HepG2 (cell line): ENCODE results near the gene HYPK. TPM values are rescaled to one million over a fixed set of nuclear protein-coding genes. Genes with fewer than 3 reads are reported as not detected.
A peak's percentile ranks its signal among the peaks of the same experiment; 100 is the strongest.

Source experiments
- AHR ChIP-seq: IDR thresholded peaks from 2 replicates; pipeline ENCODE4 v1.6.1; 2018; ENCODE audit warnings: missing genetic modification reagents, missing compliant biosample characterization
- EED ChIP-seq: sonication (generic); formaldehyde crosslinking; IDR thresholded peaks from 2 replicates; pipeline ENCODE4 v1.5.0; 2020; ENCODE audit warnings: mild to moderate bottlenecking, missing genetic modification reagents
- ELF3 ChIP-seq: IDR thresholded peaks from 2 replicates; pipeline ENCODE4 v1.6.1; 2016; ENCODE audit warnings: missing genetic modification reagents, missing compliant biosample characterization
- GABPB1 ChIP-seq: IDR thresholded peaks from 2 replicates; pipeline ENCODE4 v1.6.1; 2016; ENCODE audit warnings: mild to moderate bottlenecking, missing genetic modification reagents, moderate library complexity, missing compliant biosample characterization
- KDM4B ChIP-seq: sonication (generic); formaldehyde crosslinking; IDR thresholded peaks from 2 replicates; pipeline ENCODE4 v1.4.0; 2020; ENCODE audit warnings: missing genetic modification reagents
- KLF6 ChIP-seq: IDR thresholded peaks from 2 replicates; pipeline ENCODE4 v1.8.0; 2016; ENCODE audit warnings: missing biosample characterization, missing genetic modification reagents
- MAX ChIP-seq: IDR thresholded peaks from 2 replicates; pipeline ENCODE4 v1.6.1; 2012; ENCODE audit warnings: inconsistent platforms
- MIER3 ChIP-seq: IDR thresholded peaks from 2 replicates; pipeline ENCODE4 v1.6.1; 2016; ENCODE audit warnings: missing compliant biosample characterization, borderline replicate concordance
- POLR2A ChIP-seq, 2 experiments: IDR thresholded peaks; 2 replicates each; pipeline ENCODE4 v1.6.1; 2011; ENCODE audit warnings: low read depth in 2 of 2, low read length in 2 of 2, mild to moderate bottlenecking in 1 of 2, moderate library complexity in 1 of 2; ENCODE audit not compliant: insufficient read depth in 1 of 2
- RAD51 ChIP-seq: fragments of 450-650 bp; IDR thresholded peaks from 2 replicates; pipeline ENCODE4 v1.6.1; 2016; ENCODE audit warnings: borderline replicate concordance
- ZFP91 ChIP-seq: sonication (generic); formaldehyde crosslinking; IDR thresholded peaks from 2 replicates; pipeline ENCODE4 v1.9.0; 2022; ENCODE audit warnings: missing genetic modification reagents, mild to moderate bottlenecking, borderline replicate concordance
- ZNF780A ChIP-seq: sonication (generic); formaldehyde crosslinking; IDR thresholded peaks from 2 replicates; pipeline ENCODE4 v1.8.0; 2022; ENCODE audit warnings: mild to moderate bottlenecking, missing genetic modification reagents, moderate library complexity
- ZNF788 ChIP-seq: sonication (generic); formaldehyde crosslinking; IDR thresholded peaks from 2 replicates; pipeline ENCODE4 v1.5.0; 2020; ENCODE audit warnings: mild to moderate bottlenecking, missing genetic modification reagents, borderline replicate concordance
- polyA plus RNA-seq, 8 experiments: library from polyadenylated mRNA; depleted of rRNA in 3 of 8; stranded (reverse) in 7 of 8; unstranded in 1 of 8; fragments of >200 nt; fragmentation: Illumina TruSeq in 4 of 8; extraction: Trizol in 4 of 8; gene quantifications; 2 replicates each; pipeline versions ENCODE4 v1.2.1 to v1.2.3, GENCODE V29; 2011 to 2016; ENCODE audit warnings: low read depth in 4 of 8, missing spikeins in 1 of 8, mixed read lengths in 1 of 8; ENCODE audit not compliant: insufficient read depth in 1 of 8
- total RNA-seq, 5 experiments: library from RNA; depleted of rRNA; stranded (reverse); fragments of >200 nt; fragmentation: Illumina TruSeq; extraction: Trizol; gene quantifications; 2 replicates each; pipeline ENCODE4 v1.2.3, GENCODE V29; 2016; ENCODE audit warnings: low read depth in 1 of 5
- TF ChIP-seq, protein P1 (sequence below): sonication (generic); formaldehyde crosslinking; conservative IDR thresholded peaks from 2 replicates; pipeline ENCODE4 v1.8.0; 2022; ENCODE audit warnings: missing genetic modification reagents
- TF ChIP-seq, protein P2 (sequence below): sonication (generic); formaldehyde crosslinking; IDR thresholded peaks from 2 replicates; pipeline ENCODE4 v1.9.0; 2021; ENCODE audit warnings: missing genetic modification reagents, mild to moderate bottlenecking, borderline replicate concordance
- TF ChIP-seq, protein P3 (sequence below): sonication (generic); formaldehyde crosslinking; IDR thresholded peaks from 2 replicates; pipeline ENCODE4 v1.4.0; 2020; ENCODE audit warnings: missing genetic modification reagents
- TF ChIP-seq, protein P4 (sequence below): sonication (generic); formaldehyde crosslinking; IDR thresholded peaks from 2 replicates; pipeline ENCODE4 v1.5.0; 2020; ENCODE audit warnings: missing genetic modification reagents, mild to moderate bottlenecking, borderline replicate concordance
- TF ChIP-seq, protein P5 (sequence below): sonication (generic); formaldehyde crosslinking; IDR thresholded peaks from 2 replicates; pipeline ENCODE4 v1.4.0; 2020; ENCODE audit warnings: mild to moderate bottlenecking, missing genetic modification reagents

Gene HYPK
- total and polyA plus RNA-seq, 2 of the 13 experiments (the other 11 are each of a cell fraction or from before 2014, with no cell fraction given) = 13.5 to 16.5 TPM

DNA sequence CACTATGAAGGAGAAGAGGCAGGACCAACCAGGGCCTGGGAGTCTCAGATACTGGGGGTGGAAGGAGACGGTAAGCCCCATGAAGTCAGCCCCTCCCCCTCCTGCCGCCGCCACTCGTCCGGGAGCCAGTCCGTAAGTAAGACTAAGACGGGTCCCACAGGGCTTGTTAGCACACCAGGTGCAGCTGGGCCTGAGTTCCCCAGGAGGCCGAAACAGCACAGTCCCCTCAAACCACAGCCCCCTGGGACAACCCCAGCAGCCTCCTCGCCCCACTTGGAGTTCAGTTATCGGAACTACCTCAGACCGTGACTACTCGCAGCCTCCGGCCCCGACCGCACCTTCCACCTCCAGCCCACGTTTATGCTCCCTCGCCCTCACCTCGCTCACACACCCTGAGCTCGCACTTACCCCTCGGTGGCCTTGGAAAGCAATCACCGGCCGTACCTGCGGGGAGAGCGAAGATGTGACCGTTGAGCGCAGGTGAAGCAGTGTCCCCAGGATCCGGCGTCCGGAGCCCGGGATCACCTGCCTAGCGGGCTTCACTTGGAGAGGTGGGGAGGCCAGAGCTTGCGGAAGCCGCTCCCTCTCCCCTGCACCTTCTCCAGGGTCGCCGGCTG is 24.2 kb upstream of the HYPK start (continued):
- TF ChIP-seq ZFP91 (peak; percentile 34; the same call in 1 of the 2 replicates), RAD51 (no peak), KLF6 (0 out of 2 replicates have a peak, but pooled peaks have one; percentile 28), ZNF788 (CRISPR knock-in tag) (0 out of 2 replicates have a peak, but pooled peaks have one; percentile 24), MAX (no peak; the same call in 1 of the 2 replicates), MIER3 (CRISPR knock-in tag) (0 out of 2 replicates have a peak, but pooled peaks have one; percentile 20), KDM4B (CRISPR knock-in tag) (0 out of 2 replicates have a peak, but pooled peaks have one; percentile 1), ELF3 (CRISPR knock-in tag) (no peak), ZNF780A (CRISPR knock-in tag) (no peak), AHR (no peak; the same call in 1 of the 2 replicates), POLR2A (IDR thresholded peaks at IDR 0.05; ENCODE audit: insufficient read depth in 1 of 2, low read depth in 2 of 2, low read length in 2 of 2) (no peak), EED (CRISPR knock-in tag) (peak; percentile 77; the same call in 1 of the 2 replicates), GABPB1 (CRISPR knock-in tag) (peak; percentile 48; the same call in 1 of the 2 replicates)
- TF ChIP-seq, protein P1, sequence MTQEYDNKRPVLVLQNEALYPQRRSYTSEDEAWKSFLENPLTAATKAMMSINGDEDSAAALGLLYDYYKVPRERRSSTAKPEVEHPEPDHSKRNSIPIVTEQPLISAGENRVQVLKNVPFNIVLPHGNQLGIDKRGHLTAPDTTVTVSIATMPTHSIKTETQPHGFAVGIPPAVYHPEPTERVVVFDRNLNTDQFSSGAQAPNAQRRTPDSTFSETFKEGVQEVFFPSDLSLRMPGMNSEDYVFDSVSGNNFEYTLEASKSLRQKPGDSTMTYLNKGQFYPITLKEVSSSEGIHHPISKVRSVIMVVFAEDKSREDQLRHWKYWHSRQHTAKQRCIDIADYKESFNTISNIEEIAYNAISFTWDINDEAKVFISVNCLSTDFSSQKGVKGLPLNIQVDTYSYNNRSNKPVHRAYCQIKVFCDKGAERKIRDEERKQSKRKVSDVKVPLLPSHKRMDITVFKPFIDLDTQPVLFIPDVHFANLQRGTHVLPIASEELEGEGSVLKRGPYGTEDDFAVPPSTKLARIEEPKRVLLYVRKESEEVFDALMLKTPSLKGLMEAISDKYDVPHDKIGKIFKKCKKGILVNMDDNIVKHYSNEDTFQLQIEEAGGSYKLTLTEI = no peak
- TF ChIP-seq, protein P2, sequence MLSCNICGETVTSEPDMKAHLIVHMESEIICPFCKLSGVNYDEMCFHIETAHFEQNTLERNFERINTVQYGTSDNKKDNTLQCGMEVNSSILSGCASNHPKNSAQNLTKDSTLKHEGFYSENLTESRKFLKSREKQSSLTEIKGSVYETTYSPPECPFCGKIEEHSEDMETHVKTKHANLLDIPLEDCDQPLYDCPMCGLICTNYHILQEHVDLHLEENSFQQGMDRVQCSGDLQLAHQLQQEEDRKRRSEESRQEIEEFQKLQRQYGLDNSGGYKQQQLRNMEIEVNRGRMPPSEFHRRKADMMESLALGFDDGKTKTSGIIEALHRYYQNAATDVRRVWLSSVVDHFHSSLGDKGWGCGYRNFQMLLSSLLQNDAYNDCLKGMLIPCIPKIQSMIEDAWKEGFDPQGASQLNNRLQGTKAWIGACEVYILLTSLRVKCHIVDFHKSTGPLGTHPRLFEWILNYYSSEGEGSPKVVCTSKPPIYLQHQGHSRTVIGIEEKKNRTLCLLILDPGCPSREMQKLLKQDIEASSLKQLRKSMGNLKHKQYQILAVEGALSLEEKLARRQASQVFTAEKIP (CRISPR knock-in tag) = no peak
- TF ChIP-seq, protein P3, sequence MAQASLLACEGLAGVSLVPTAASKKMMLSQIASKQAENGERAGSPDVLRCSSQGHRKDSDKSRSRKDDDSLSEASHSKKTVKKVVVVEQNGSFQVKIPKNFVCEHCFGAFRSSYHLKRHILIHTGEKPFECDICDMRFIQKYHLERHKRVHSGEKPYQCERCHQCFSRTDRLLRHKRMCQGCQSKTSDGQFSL = no peak
- TF ChIP-seq, protein P4, sequence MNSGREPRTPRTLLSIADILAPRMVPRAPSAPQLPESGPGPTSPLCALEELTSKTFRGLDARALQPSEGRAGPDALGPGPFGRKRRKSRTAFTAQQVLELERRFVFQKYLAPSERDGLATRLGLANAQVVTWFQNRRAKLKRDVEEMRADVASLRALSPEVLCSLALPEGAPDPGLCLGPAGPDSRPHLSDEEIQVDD (CRISPR knock-in tag) = no peak
- TF ChIP-seq, protein P5, sequence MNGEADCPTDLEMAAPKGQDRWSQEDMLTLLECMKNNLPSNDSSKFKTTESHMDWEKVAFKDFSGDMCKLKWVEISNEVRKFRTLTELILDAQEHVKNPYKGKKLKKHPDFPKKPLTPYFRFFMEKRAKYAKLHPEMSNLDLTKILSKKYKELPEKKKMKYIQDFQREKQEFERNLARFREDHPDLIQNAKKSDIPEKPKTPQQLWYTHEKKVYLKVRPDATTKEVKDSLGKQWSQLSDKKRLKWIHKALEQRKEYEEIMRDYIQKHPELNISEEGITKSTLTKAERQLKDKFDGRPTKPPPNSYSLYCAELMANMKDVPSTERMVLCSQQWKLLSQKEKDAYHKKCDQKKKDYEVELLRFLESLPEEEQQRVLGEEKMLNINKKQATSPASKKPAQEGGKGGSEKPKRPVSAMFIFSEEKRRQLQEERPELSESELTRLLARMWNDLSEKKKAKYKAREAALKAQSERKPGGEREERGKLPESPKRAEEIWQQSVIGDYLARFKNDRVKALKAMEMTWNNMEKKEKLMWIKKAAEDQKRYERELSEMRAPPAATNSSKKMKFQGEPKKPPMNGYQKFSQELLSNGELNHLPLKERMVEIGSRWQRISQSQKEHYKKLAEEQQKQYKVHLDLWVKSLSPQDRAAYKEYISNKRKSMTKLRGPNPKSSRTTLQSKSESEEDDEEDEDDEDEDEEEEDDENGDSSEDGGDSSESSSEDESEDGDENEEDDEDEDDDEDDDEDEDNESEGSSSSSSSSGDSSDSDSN (CRISPR knock-in tag) = peak; percentile 45; the same call in 1 of the 2 replicates
